Mesendoderm (in vitro differentiated cells): ENCODE measurements around the gene PACSIN3.
A peak's percentile ranks its signal among the peaks of the same experiment; 100 is the strongest.
"Not testable (repeated sequence)": the region's sequence is repeated elsewhere in the genome, so short reads cannot be mapped to it uniquely, and the experiment has no call there.

Source experiments
- DNase-seq: peaks from one replicate; pipeline ENCODE4 v3.0.0; 2013
- H2AK5ac ChIP-seq: 2 replicates; pipeline ENCODE4 v1.6.1; 2013; ENCODE audit warnings: low read length, inconsistent platforms
- H2BK120ac ChIP-seq: 2 replicates; pipeline ENCODE4 v1.6.1; 2013; ENCODE audit warnings: low read depth, mild to moderate bottlenecking, low read length, moderate library complexity, mixed read lengths
- H2BK15ac ChIP-seq: replicated peaks from 2 replicates; pipeline ENCODE4 v1.6.1; 2013; ENCODE audit warnings: low read depth, mild to moderate bottlenecking, moderate library complexity
- H2BK5ac ChIP-seq: 2 replicates; pipeline ENCODE4 v1.6.1; 2013; ENCODE audit warnings: low read length, inconsistent platforms
- H3K18ac ChIP-seq: 2 replicates; pipeline ENCODE4 v1.6.1; 2013; ENCODE audit warnings: mild to moderate bottlenecking, low read length, mixed read lengths
- H3K23ac ChIP-seq: one replicate; pipeline ENCODE4 v1.6.1; 2013; ENCODE audit warnings: low read length
- H3K27ac ChIP-seq: 2 replicates; pipeline ENCODE4 v1.5.1; 2013; ENCODE audit warnings: low read depth, mild to moderate bottlenecking, inconsistent platforms, low read length, moderate library complexity
- H3K27me3 ChIP-seq: 2 replicates; pipeline ENCODE4 v1.6.1; 2013; ENCODE audit warnings: low read length, control low read depth, mild to moderate bottlenecking, inconsistent platforms; ENCODE audit not compliant: insufficient read depth, poor library complexity
- H3K36me3 ChIP-seq: 2 replicates; pipeline ENCODE4 v1.6.1; 2013; ENCODE audit warnings: low read length, inconsistent platforms; ENCODE audit not compliant: control insufficient read depth, insufficient read depth
- H3K4ac ChIP-seq: one replicate; pipeline ENCODE4 v1.6.1; 2013; ENCODE audit warnings: low read depth, mild to moderate bottlenecking, low read length, moderate library complexity
- H3K4me1 ChIP-seq: 2 replicates; pipeline ENCODE4 v1.6.1; 2013; ENCODE audit warnings: low read depth, low read length, inconsistent platforms; ENCODE audit not compliant: control insufficient read depth
- H3K4me2 ChIP-seq: 2 replicates; pipeline ENCODE4 v1.6.1; 2013; ENCODE audit warnings: low read length
- H3K4me3 ChIP-seq: 2 replicates; pipeline ENCODE4 v1.5.1; 2013; ENCODE audit warnings: mild to moderate bottlenecking, low read length
- H3K56ac ChIP-seq: one replicate; pipeline ENCODE4 v1.6.1; 2013; ENCODE audit warnings: low read length
- H3K79me1 ChIP-seq: 2 replicates; pipeline ENCODE4 v1.6.1; 2013; ENCODE audit warnings: low read length, inconsistent platforms
- H3K79me2 ChIP-seq: 2 replicates; pipeline ENCODE4 v1.6.1; 2013; ENCODE audit warnings: mild to moderate bottlenecking, low read length; ENCODE audit not compliant: control insufficient read depth, insufficient read depth
- H3K9ac ChIP-seq: 2 replicates; pipeline ENCODE4 v1.6.1; 2013; ENCODE audit warnings: low read length, inconsistent platforms
- H4K5ac ChIP-seq: one replicate; pipeline ENCODE4 v1.6.1; 2013; ENCODE audit warnings: low read length
- H4K8ac ChIP-seq: one replicate; pipeline ENCODE4 v1.6.1; 2013; ENCODE audit warnings: low read depth, mild to moderate bottlenecking, control low read depth, low read length, moderate library complexity
- WGBS: extraction: QIAGEN DNeasy Blood & Tissue Kit; methylation state at CpG from one replicate; pipeline ENCODE4 v1.1.7; 2013; ENCODE audit warnings: low lambda C conversion rate, missing lambda C conversion rate; ENCODE audit not compliant: insufficient coverage; ENCODE audit errors: extremely low coverage; 5-methylcytosine and 5-hydroxymethylcytosine counted together

PACSIN3 gene

GRCh38 chr11:47207459-47207858, 21.2 kb upstream of the PACSIN3 start:
- H3K56ac ChIP-seq, result no peak overlapping the region
- peaks cover 3% of the 10 kb centered on the region for H3K4me1 ChIP-seq
- no peak overlapping the region for H3K4ac ChIP-seq
- no peak for DNase-seq
- no peak overlapping the region for H2AK5ac ChIP-seq
- H3K18ac ChIP-seq, result no peak overlapping the region
- no peak overlapping the region for H3K9ac ChIP-seq
- no peak overlapping the region for H3K23ac ChIP-seq
- H3K36me3 ChIP-seq, result no peaks in the 10 kb centered on the region
- no peak overlapping the region for H2BK120ac ChIP-seq
- no peak overlapping the region for H3K4me2 ChIP-seq
- H4K8ac ChIP-seq, result no peak overlapping the region
- H3K79me1 ChIP-seq, result no peaks in the 10 kb centered on the region
- H3K27ac ChIP-seq, result no peak overlapping the region
- no CpG with 5 or more reads among the region's 6 CpGs for WGBS
- H3K4me3 ChIP-seq, result no peak overlapping the region
- no peaks in the 10 kb centered on the region for H3K27me3 ChIP-seq
- no peaks in the 10 kb centered on the region for H3K79me2 ChIP-seq
- no peak overlapping the region for H4K5ac ChIP-seq
- no peak overlapping the region for H2BK5ac ChIP-seq
- H2BK15ac ChIP-seq, result no peak overlapping the region

GRCh38 chr11:47206577-47206976, 20.3 kb upstream of the PACSIN3 start:
- not testable (repeated sequence) for H3K36me3 ChIP-seq, H3K9ac ChIP-seq, H3K4me1 ChIP-seq, H2BK15ac ChIP-seq, H3K4me3 ChIP-seq, H3K23ac ChIP-seq, H3K56ac ChIP-seq, H3K27ac ChIP-seq, H2AK5ac ChIP-seq, H4K5ac ChIP-seq, H2BK120ac ChIP-seq, DNase-seq, H4K8ac ChIP-seq, H3K18ac ChIP-seq, H3K27me3 ChIP-seq, H3K4me2 ChIP-seq, H3K79me2 ChIP-seq, H2BK5ac ChIP-seq, H3K4ac ChIP-seq, H3K79me1 ChIP-seq
- no CpG with 5 or more reads among the region's 5 CpGs for WGBS

- peaks cover 3% of the 10 kb centered on the region for H3K4me1 ChIP-seq
- H4K5ac ChIP-seq, result no peak overlapping the region
- no peak overlapping the region for H2AK5ac ChIP-seq
- no peak overlapping the region for H3K56ac ChIP-seq
- H2BK5ac ChIP-seq, result no peak overlapping the region
- H4K8ac ChIP-seq, result no peak overlapping the region
- H3K4me2 ChIP-seq, result no peak overlapping the region
- no peak overlapping the region for H3K9ac ChIP-seq
- H3K27ac ChIP-seq, result no peak overlapping the region
- peak; percentile 74 for DNase-seq
- H3K23ac ChIP-seq, result no peak overlapping the region
- H2BK120ac ChIP-seq, result no peak overlapping the region
- no peaks in the 10 kb centered on the region for H3K36me3 ChIP-seq
- H3K27me3 ChIP-seq, result no peaks in the 10 kb centered on the region
- no peaks in the 10 kb centered on the region for H3K79me2 ChIP-seq
- H3K18ac ChIP-seq, result no peak overlapping the region
- H3K79me1 ChIP-seq, result no peaks in the 10 kb centered on the region
- WGBS, result no CpG with 5 or more reads among the region's 2 CpGs
- no peak overlapping the region for H3K4me3 ChIP-seq
- no peak overlapping the region for H3K4ac ChIP-seq
- no peak overlapping the region for H2BK15ac ChIP-seq
Measured at GRCh38 chr11:47204637-47204989, 18.4 kb upstream of the PACSIN3 start.

GRCh38 chr11:47202576-47202975, 16.3 kb upstream of the PACSIN3 start:
- Histone ChIP-seq H3K79me1 (no peaks in the 10 kb centered on the region), H2BK15ac (no peak overlapping the region), H3K27me3 (no peaks in the 10 kb centered on the region), H3K9ac (no peak overlapping the region), H3K4me1 (peaks cover 3% of the 10 kb centered on the region), H2BK120ac (no peak overlapping the region), H2BK5ac (no peak overlapping the region), H3K18ac (no peak overlapping the region), H3K56ac (no peak overlapping the region), H3K27ac (no peak overlapping the region), H4K8ac (no peak overlapping the region), H3K4me2 (no peak overlapping the region), H3K79me2 (no peaks in the 10 kb centered on the region), H3K23ac (no peak overlapping the region), H3K4ac (no peak overlapping the region), H4K5ac (no peak overlapping the region), H3K36me3 (no peaks in the 10 kb centered on the region), H2AK5ac (no peak overlapping the region), H3K4me3 (no peak overlapping the region)
- no peak for DNase-seq
- WGBS, result no CpG with 5 or more reads among the region's 5 CpGs

- no peaks in the 10 kb centered on the region for H3K79me1 ChIP-seq
- no peak overlapping the region for H3K27ac ChIP-seq
- no peaks in the 10 kb centered on the region for H3K27me3 ChIP-seq
- H2BK15ac ChIP-seq, result no peak overlapping the region
- H3K9ac ChIP-seq, result no peak overlapping the region
- peaks cover 3% of the 10 kb centered on the region for H3K4me1 ChIP-seq
- no peak overlapping the region for H3K56ac ChIP-seq
- H3K4ac ChIP-seq, result no peak overlapping the region
- H3K4me2 ChIP-seq, result no peak overlapping the region
- no peak overlapping the region for H3K4me3 ChIP-seq
- no peak overlapping the region for H4K5ac ChIP-seq
- no peak overlapping the region for H2AK5ac ChIP-seq
- no peak overlapping the region for H2BK120ac ChIP-seq
- H3K36me3 ChIP-seq, result no peaks in the 10 kb centered on the region
- WGBS, result no CpG with 5 or more reads among the region's 4 CpGs
- H3K79me2 ChIP-seq, result no peaks in the 10 kb centered on the region
- no peak overlapping the region for H4K8ac ChIP-seq
- H3K23ac ChIP-seq, result no peak overlapping the region
- DNase-seq, result peak; percentile 31
- no peak overlapping the region for H3K18ac ChIP-seq
- no peak overlapping the region for H2BK5ac ChIP-seq
Measured at GRCh38 chr11:47201015-47201414, 14.8 kb upstream of the PACSIN3 start.

- not testable (repeated sequence) for H3K9ac ChIP-seq, H3K4ac ChIP-seq, H3K18ac ChIP-seq, H2BK5ac ChIP-seq, H3K4me1 ChIP-seq, H3K27ac ChIP-seq, DNase-seq, H4K8ac ChIP-seq, H3K79me2 ChIP-seq, H3K36me3 ChIP-seq, H3K4me3 ChIP-seq, H3K27me3 ChIP-seq, H3K4me2 ChIP-seq, H2BK15ac ChIP-seq, H2AK5ac ChIP-seq, H3K56ac ChIP-seq, H4K5ac ChIP-seq, H2BK120ac ChIP-seq, H3K23ac ChIP-seq, H3K79me1 ChIP-seq
- no CpG with 5 or more reads among the region's 9 CpGs for WGBS
Measured at GRCh38 chr11:47198161-47198560, 11.9 kb upstream of the PACSIN3 start.
